Coronary artery (tissue), 2 donors: ENCODE results near the gene SEH1L.

ENCODE experiments used
- DNase-seq: peaks from one replicate; pipeline ENCODE4 v3.0.0-alpha.2; 2017; ENCODE audit warnings: low spot score
- H3K27ac ChIP-seq, 2 donors: fragments of 200-600 bp; sonication (generic); one replicate each; pipeline ENCODE4 v1.5.1; 2016 to 2019
- H3K4me3 ChIP-seq: fragments of 200-600 bp; sonication (generic); 2 replicates; pipeline ENCODE4 v1.5.1; 2016; ENCODE audit warnings: mild to moderate bottlenecking, moderate library complexity
- TF ChIP-seq, protein P1 (sequence below): fragments of 200-600 bp; sonication (generic); IDR thresholded peaks from one replicate; pipeline ENCODE4 v1.5.1; 2019; ENCODE audit warnings: antibody characterized with exemption

SEH1L gene

GRCh38 chr18:12989397-12990122 lies 41.7 kb downstream of the SEH1L start:
- H3K4me3 ChIP-seq, result no peak overlapping the region
- no peak overlapping the region for H3K27ac ChIP-seq
- TF ChIP-seq, protein P1, sequence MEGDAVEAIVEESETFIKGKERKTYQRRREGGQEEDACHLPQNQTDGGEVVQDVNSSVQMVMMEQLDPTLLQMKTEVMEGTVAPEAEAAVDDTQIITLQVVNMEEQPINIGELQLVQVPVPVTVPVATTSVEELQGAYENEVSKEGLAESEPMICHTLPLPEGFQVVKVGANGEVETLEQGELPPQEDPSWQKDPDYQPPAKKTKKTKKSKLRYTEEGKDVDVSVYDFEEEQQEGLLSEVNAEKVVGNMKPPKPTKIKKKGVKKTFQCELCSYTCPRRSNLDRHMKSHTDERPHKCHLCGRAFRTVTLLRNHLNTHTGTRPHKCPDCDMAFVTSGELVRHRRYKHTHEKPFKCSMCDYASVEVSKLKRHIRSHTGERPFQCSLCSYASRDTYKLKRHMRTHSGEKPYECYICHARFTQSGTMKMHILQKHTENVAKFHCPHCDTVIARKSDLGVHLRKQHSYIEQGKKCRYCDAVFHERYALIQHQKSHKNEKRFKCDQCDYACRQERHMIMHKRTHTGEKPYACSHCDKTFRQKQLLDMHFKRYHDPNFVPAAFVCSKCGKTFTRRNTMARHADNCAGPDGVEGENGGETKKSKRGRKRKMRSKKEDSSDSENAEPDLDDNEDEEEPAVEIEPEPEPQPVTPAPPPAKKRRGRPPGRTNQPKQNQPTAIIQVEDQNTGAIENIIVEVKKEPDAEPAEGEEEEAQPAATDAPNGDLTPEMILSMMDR, result no peak
- DNase-seq, result no peak

DNA sequence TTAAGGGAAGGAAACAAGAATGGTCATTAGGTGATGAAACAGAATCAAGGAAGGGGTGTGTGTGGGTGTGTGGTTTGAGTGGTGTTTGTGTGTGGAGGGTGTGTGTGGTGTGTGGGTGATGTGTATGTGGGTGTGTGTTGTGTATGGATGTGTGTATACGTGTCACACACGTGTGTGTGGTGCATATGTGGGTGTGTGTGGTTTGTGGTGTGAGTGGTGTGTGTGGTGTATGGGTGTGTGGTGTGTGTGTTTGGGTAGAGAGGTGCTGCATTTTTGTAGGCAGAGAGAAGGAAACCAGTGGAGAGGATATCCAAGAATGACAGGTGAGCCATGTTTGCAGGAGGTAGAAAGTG lies 42.3 kb downstream of the SEH1L start:
- Histone ChIP-seq H3K4me3 (peak overlapping the region; percentile 93), H3K27ac (no peak overlapping the region)
- TF ChIP-seq, protein P1, result no peak
- DNase-seq, result no peak

- H3K27ac ChIP-seq, result peak overlapping the region; percentile 54 to 56
- H3K4me3 ChIP-seq, result peak overlapping the region; percentile 93
- DNase-seq, result no peak
- TF ChIP-seq, protein P1, result no peak
Measured at GRCh38 chr18:12990641-12990966, 42.8 kb downstream of the SEH1L start.

DNA sequence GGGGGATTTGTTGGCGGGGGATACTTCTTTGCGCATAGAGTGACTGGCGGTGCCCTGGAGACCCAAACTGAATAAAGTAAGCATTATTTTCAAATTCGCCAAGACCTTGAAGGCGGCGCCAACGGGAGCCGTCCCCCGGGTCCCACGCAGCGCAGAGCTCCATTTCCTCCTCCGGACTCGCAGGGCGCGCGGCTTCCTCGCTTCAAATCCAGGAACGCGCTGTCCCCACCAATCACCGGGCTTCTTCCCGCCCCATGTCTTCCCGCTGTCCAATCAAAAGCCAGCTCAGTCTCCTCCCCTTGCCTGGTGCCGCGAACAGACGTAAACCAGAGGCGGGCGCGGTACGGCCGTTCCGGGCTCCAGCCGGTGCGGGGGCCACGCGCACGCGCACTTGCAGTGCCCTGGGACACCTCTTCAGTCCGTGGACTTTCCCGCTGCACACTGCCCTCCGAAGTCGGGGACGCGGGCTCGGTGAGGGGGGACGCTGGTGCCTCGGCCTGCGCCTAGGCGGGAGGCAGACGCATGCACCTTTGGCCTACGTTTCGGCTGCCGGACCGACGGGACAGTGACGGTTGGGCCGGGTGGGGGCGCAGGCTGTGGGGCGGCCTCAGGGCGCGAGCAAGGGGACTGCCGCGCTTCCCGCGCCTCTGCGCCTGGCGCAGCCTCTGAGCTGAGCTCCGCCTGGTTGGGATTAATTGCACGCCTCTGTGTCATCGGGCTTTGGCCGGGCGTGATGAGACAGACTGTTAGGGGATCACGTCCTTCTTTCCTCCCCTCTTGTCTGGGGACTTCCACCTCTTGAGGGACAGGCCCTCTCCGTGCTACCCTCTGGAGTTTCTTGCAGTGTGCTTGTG lies 43.4 kb downstream of the SEH1L start, which contains the start of gene CEP192:
CEP192 (plus strand) TSS at position 396 of the 854 bp plus-strand sequence. CDS start 8,063 bp downstream, outside the sequence.
- Histone ChIP-seq H3K27ac (peak within 1 kb of the TSS; percentile 82 to 93), H3K4me3 (peak within 1 kb of the TSS; percentile 93)
- peak; percentile 99 for DNase-seq
- TF ChIP-seq, protein P1, result no peak

- Histone ChIP-seq H3K27ac (peak overlapping the region; percentile 82 to 93), H3K4me3 (peak overlapping the region; percentile 93)
- TF ChIP-seq, protein P1, result no peak
- no peak for DNase-seq
Measured at GRCh38 chr18:12991821-12992179, 44.0 kb downstream of the SEH1L start.

DNA sequence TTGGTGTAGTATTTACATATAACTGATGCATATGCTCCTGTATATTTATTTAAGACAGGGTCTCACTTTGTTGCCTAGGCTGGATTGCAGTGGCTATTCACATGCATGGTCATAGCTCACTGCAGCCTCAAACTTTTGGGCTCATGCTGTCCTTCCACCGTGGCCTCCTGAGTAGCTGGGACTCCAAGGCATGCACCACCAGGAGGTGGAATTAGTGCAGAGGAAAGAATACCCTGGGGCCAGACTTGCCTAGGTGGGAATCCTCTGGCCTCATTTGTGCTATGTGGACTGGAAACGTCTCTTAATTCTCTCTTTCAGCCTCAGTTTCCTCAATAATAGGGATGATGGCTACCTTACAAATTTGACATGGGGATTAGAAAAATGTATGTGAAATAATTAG lies 45.6 kb downstream of the SEH1L start:
- TF ChIP-seq, protein P1, result no peak
- Histone ChIP-seq H3K4me3 (no peak overlapping the region), H3K27ac (no peak overlapping the region)
- DNase-seq, result no peak
